ENCODE data around the gene PNCK. TPM values are rescaled to one million over a fixed set of nuclear protein-coding genes. Genes with fewer than 3 reads are reported as not detected.

The PNCK gene
- total and polyA plus RNA-seq, 2 experiments from 2014 or later, result not detected

GRCh38 chrX:153668423-153669173, 5.0 kb downstream of the PNCK start:
- Histone ChIP-seq H3K4me2 (ENCODE audit: unreplicated experiment) (no peak overlapping the region), H3K9me3 (ENCODE audit: low read depth) (no peaks in the 10 kb centered on the region), H3K9me2 (ENCODE audit: insufficient read depth) (no peaks in the 10 kb centered on the region), H3K36me3 (ENCODE audit: low read depth) (no peaks in the 10 kb centered on the region), H3F3A (ENCODE audit: insufficient read depth) (no peaks in the 10 kb centered on the region), H3K27me3 (replicated peaks; ENCODE audit: insufficient read depth) (no peaks in the 10 kb centered on the region), H2AFZ (no peak overlapping the region), H3K9ac (no peak overlapping the region), H4K20me1 (ENCODE audit: insufficient read depth) (no peaks in the 10 kb centered on the region), H3K4me3 (no peak overlapping the region), H3K79me2 (ENCODE audit: insufficient read depth) (no peaks in the 10 kb centered on the region), H3K4me1 (ENCODE audit: insufficient read depth) (no peaks in the 10 kb centered on the region), H3K27ac (no peak overlapping the region)
- no peak for TF ChIP-seq EZH2phosphoT487 (IDR thresholded peaks at IDR 0.05; ENCODE audit: insufficient read depth, low read depth)
- TF ChIP-seq EZH2 (IDR thresholded peaks at IDR 0.05; ENCODE audit: insufficient read depth, poor library complexity, severe bottlenecking), result no peak
- no peak for DNase-seq
- WGBS, 2 experiments (ENCODE audit: low coverage in 1 of 2, low lambda C conversion rate in 2 of 2, missing lambda C conversion rate in 2 of 2), result 69 to 85% methylated on average over 7 to 9 of the region's 11 CpGs
- in situ Hi-C loops (cut with MboI), result loop anchor here (25.0 kb wide), 1 partner anchor 706 kb away; no protein-coding TSS in a partner anchor

GRCh38 chrX:153667956-153668396, 5.6 kb downstream of the PNCK start:
- 8 to 13% methylated on average over 10 to 14 of the region's 14 CpGs for WGBS, 2 experiments (ENCODE audit: low coverage in 1 of 2, low lambda C conversion rate in 2 of 2, missing lambda C conversion rate in 2 of 2)
- Histone ChIP-seq H3K9ac (no peak overlapping the region), H3F3A (ENCODE audit: insufficient read depth) (no peaks in the 10 kb centered on the region), H2AFZ (no peak overlapping the region), H3K9me3 (ENCODE audit: low read depth) (no peaks in the 10 kb centered on the region), H3K4me3 (no peak overlapping the region), H3K27me3 (replicated peaks; ENCODE audit: insufficient read depth) (no peaks in the 10 kb centered on the region), H3K36me3 (ENCODE audit: low read depth) (no peaks in the 10 kb centered on the region), H3K27ac (no peak overlapping the region), H3K79me2 (ENCODE audit: insufficient read depth) (no peaks in the 10 kb centered on the region), H3K9me2 (ENCODE audit: insufficient read depth) (no peaks in the 10 kb centered on the region), H3K4me2 (ENCODE audit: unreplicated experiment) (no peak overlapping the region), H3K4me1 (ENCODE audit: insufficient read depth) (no peaks in the 10 kb centered on the region), H4K20me1 (ENCODE audit: insufficient read depth) (no peaks in the 10 kb centered on the region)
- DNase-seq, result peak; percentile 72
- in situ Hi-C loops (cut with MboI), result loop anchor here (25.0 kb wide), 1 partner anchor 706 kb away; no protein-coding TSS in a partner anchor
- TF ChIP-seq EZH2 (IDR thresholded peaks at IDR 0.05; ENCODE audit: insufficient read depth, poor library complexity, severe bottlenecking) (no peak), EZH2phosphoT487 (IDR thresholded peaks at IDR 0.05; ENCODE audit: insufficient read depth, low read depth) (no peak)

- Histone ChIP-seq H4K20me1 (ENCODE audit: insufficient read depth) (no peaks in the 10 kb centered on the region), H3K9ac (no peak overlapping the region), H3K79me2 (ENCODE audit: insufficient read depth) (no peaks in the 10 kb centered on the region), H3K27ac (no peak overlapping the region), H2AFZ (no peak overlapping the region), H3K36me3 (ENCODE audit: low read depth) (no peaks in the 10 kb centered on the region), H3K4me2 (ENCODE audit: unreplicated experiment) (no peak overlapping the region), H3K27me3 (replicated peaks; ENCODE audit: insufficient read depth) (0 out of 2 replicates have a peak, but pooled peaks cover 4% of the 10 kb centered on the region), H3K9me2 (ENCODE audit: insufficient read depth) (no peaks in the 10 kb centered on the region), H3F3A (ENCODE audit: insufficient read depth) (no peaks in the 10 kb centered on the region), H3K4me1 (ENCODE audit: insufficient read depth) (no peaks in the 10 kb centered on the region), H3K9me3 (ENCODE audit: low read depth) (no peaks in the 10 kb centered on the region), H3K4me3 (no peak overlapping the region)
- 44 to 53% methylated on average over 7 to 10 of the region's 11 CpGs for WGBS, 2 experiments (ENCODE audit: low coverage in 1 of 2, low lambda C conversion rate in 2 of 2, missing lambda C conversion rate in 2 of 2)
- DNase-seq, result no peak
- TF ChIP-seq EZH2 (IDR thresholded peaks at IDR 0.05; ENCODE audit: insufficient read depth, poor library complexity, severe bottlenecking) (no peak), EZH2phosphoT487 (IDR thresholded peaks at IDR 0.05; ENCODE audit: insufficient read depth, low read depth) (no peak)
- in situ Hi-C loops (cut with MboI), result loop anchor here (25.0 kb wide), 1 partner anchor 705 kb away; no protein-coding TSS in a partner anchor
Observed at GRCh38 chrX:153667281-153667955, 6.2 kb downstream of the PNCK start.

- H3K9me2 ChIP-seq (ENCODE audit: insufficient read depth), result no peaks in the 10 kb centered on the region
- H3K27me3 ChIP-seq (replicated peaks; ENCODE audit: insufficient read depth), result 0 out of 2 replicates have a peak, but pooled peaks cover 4% of the 10 kb centered on the region
- TF ChIP-seq EZH2phosphoT487 (IDR thresholded peaks at IDR 0.05; ENCODE audit: insufficient read depth, low read depth) (no peak), EZH2 (IDR thresholded peaks at IDR 0.05; ENCODE audit: insufficient read depth, poor library complexity, severe bottlenecking) (no peak)
- no peak overlapping the region for H3K27ac ChIP-seq
- no peaks in the 10 kb centered on the region for H3F3A ChIP-seq (ENCODE audit: insufficient read depth)
- no peak overlapping the region for H2AFZ ChIP-seq
- H3K79me2 ChIP-seq (ENCODE audit: insufficient read depth), result no peaks in the 10 kb centered on the region
- in situ Hi-C loops (cut with MboI), result loop anchor here (25.0 kb wide), 1 partner anchor 704 kb away; no protein-coding TSS in a partner anchor
- no peak overlapping the region for H3K4me2 ChIP-seq (ENCODE audit: unreplicated experiment)
- no peaks in the 10 kb centered on the region for H3K36me3 ChIP-seq (ENCODE audit: low read depth)
- no peaks in the 10 kb centered on the region for H4K20me1 ChIP-seq (ENCODE audit: insufficient read depth)
- H3K9me3 ChIP-seq (ENCODE audit: low read depth), result no peaks in the 10 kb centered on the region
- no peak overlapping the region for H3K9ac ChIP-seq
- H3K4me1 ChIP-seq (ENCODE audit: insufficient read depth), result no peaks in the 10 kb centered on the region
- WGBS, 2 experiments (ENCODE audit: low coverage in 1 of 2, low lambda C conversion rate in 2 of 2, missing lambda C conversion rate in 2 of 2), result 47 to 58% methylated on average over 5 to 9 of the region's 9 CpGs
- H3K4me3 ChIP-seq, result no peak overlapping the region
- DNase-seq, result no peak
Observed at GRCh38 chrX:153665726-153666306, 7.8 kb downstream of the PNCK start.
